K562 (cell line): ENCODE results near the gene RPRML. TPM values are rescaled to one million over a fixed set of nuclear protein-coding genes. Genes with fewer than 3 reads are reported as not detected.

Experiments
- CTCF ChIP-seq, 3 experiments: IDR thresholded peaks in 2 of 3; conservative IDR thresholded peaks in 1 of 3; 2 replicates each; pipeline ENCODE4 v1.5.1; 2011 to 2012; ENCODE audit warnings: low read length in 3 of 3, mild to moderate bottlenecking in 3 of 3, control low read depth in 2 of 3, improper control_type of control experiment in 1 of 3, inconsistent platforms in 1 of 3, low read depth in 1 of 3, mixed read lengths in 1 of 3, moderate library complexity in 1 of 3; ENCODE audit not compliant: insufficient read depth in 2 of 3
- CXXC5 ChIP-seq: fragments of 250-450 bp; sonication (Bioruptor Pico); IDR thresholded peaks from 2 replicates; pipeline ENCODE4 v1.8.0; 2022; ENCODE audit warnings: inconsistent platforms, mild to moderate bottlenecking, moderate library complexity
- DMBX1 ChIP-seq: fragments of 250-450 bp; sonication (Bioruptor Pico); IDR thresholded peaks from 2 replicates; pipeline ENCODE4 v1.8.0; 2022; ENCODE audit warnings: inconsistent platforms, mild to moderate bottlenecking, moderate library complexity, borderline replicate concordance
- EP400 ChIP-seq: fragments of 450-650 bp; IDR thresholded peaks from 2 replicates; pipeline ENCODE4 v1.6.1; 2017; ENCODE audit warnings: antibody characterized with exemption, mild to moderate bottlenecking, moderate library complexity
- FOS ChIP-seq: IDR thresholded peaks from 3 replicates; pipeline ENCODE4 v1.6.1; 2011; ENCODE audit not compliant: insufficient read length; ENCODE audit errors: extremely low read depth
- HBP1 ChIP-seq: fragments of 450-650 bp; formaldehyde crosslinking; IDR thresholded peaks from 2 replicates; pipeline ENCODE4 v1.4.0; 2022; ENCODE audit warnings: missing genetic modification characterization
- HMGN3 ChIP-seq: IDR thresholded peaks from 2 replicates; pipeline ENCODE4 v1.6.1; 2011; ENCODE audit warnings: borderline replicate concordance, low read depth, mild to moderate bottlenecking, mixed read lengths, low read length; ENCODE audit not compliant: insufficient read length; ENCODE audit errors: extremely low read depth
- KDM5B ChIP-seq: fragments of 200-600 bp; sonication (generic); IDR thresholded peaks from 2 replicates; pipeline ENCODE4 v1.6.1; 2012; ENCODE audit warnings: low read depth, mild to moderate bottlenecking, moderate library complexity, low read length, control low read depth, inconsistent platforms; ENCODE audit not compliant: insufficient replicate concordance
- MAZ ChIP-seq, 2 experiments: fragments of 450-650 bp in 1 of 2; sonication (generic) in 1 of 2; formaldehyde crosslinking; IDR thresholded peaks in 1 of 2; conservative IDR thresholded peaks in 1 of 2; 2 replicates each; pipeline versions ENCODE4 v1.4.0 to v1.5.0; 2020; ENCODE audit warnings: mild to moderate bottlenecking in 1 of 2, missing genetic modification reagents in 1 of 2
- NR1H2 ChIP-seq: sonication (generic); formaldehyde crosslinking; IDR thresholded peaks from 2 replicates; pipeline ENCODE4 v1.4.0; 2020; ENCODE audit warnings: mild to moderate bottlenecking, missing genetic modification reagents
- PRMT5 ChIP-seq: sonication (generic); formaldehyde crosslinking; IDR thresholded peaks from 2 replicates; pipeline ENCODE4 v1.5.0; 2020; ENCODE audit warnings: missing genetic modification reagents
- SMAD4 ChIP-seq: fragments of 250-450 bp; sonication (Bioruptor Pico); conservative IDR thresholded peaks from 2 replicates; pipeline ENCODE4 v1.8.0; 2021; ENCODE audit warnings: inconsistent platforms, mild to moderate bottlenecking, moderate library complexity
- TCF7 ChIP-seq: sonication (generic); IDR thresholded peaks from 2 replicates; pipeline ENCODE4 v1.6.1; 2016; ENCODE audit warnings: antibody characterized with exemption, borderline replicate concordance
- TFAP4 ChIP-seq: sonication (generic); formaldehyde crosslinking; IDR thresholded peaks from 2 replicates; pipeline ENCODE4 v1.8.0; 2022; ENCODE audit warnings: missing genetic modification reagents, mild to moderate bottlenecking, moderate library complexity, borderline replicate concordance
- THRA ChIP-seq: fragments of 450-650 bp; IDR thresholded peaks from 2 replicates; pipeline ENCODE4 v1.6.1; 2017; ENCODE audit warnings: mild to moderate bottlenecking, moderate library complexity
- XRCC4 ChIP-seq: IDR thresholded peaks from one replicate; pipeline ENCODE4 v1.6.1; 2011; ENCODE audit not compliant: insufficient read depth, insufficient read length; ENCODE audit errors: extremely low read depth
- ZNF311 ChIP-seq: fragments of 250-450 bp; sonication (Bioruptor Pico); IDR thresholded peaks from 2 replicates; pipeline ENCODE4 v1.4.0; 2020; ENCODE audit warnings: mild to moderate bottlenecking, moderate library complexity
- ZNF395 ChIP-seq: fragments of 200-800 bp; sonication (Bioruptor generic); IDR thresholded peaks from 2 replicates; pipeline ENCODE4 v1.6.1; 2017; ENCODE audit warnings: missing genetic modification characterization, missing compliant biosample characterization
- ZNF431 ChIP-seq: sonication (generic); formaldehyde crosslinking; IDR thresholded peaks from 2 replicates; pipeline ENCODE4 v1.8.0; 2022; ENCODE audit warnings: mild to moderate bottlenecking, missing genetic modification reagents
- polyA plus RNA-seq, 8 experiments: library from polyadenylated mRNA; depleted of rRNA in 4 of 8; stranded (reverse) in 5 of 8; unstranded in 3 of 8; fragments of >200 nt; fragmentation: Nextera tagmentation in 2 of 8; fragmentation: Illumina TruSeq in 1 of 8; extraction: Ambion mirVana in 2 of 8; extraction: Trizol in 1 of 8; gene quantifications; 2 replicates each; pipeline versions ENCODE4 v1.2.1 to v1.2.3, GENCODE V29; 2011 to 2014; ENCODE audit warnings: inconsistent platforms in 1 of 8, missing spikeins in 1 of 8
- total RNA-seq, 7 experiments: library from RNA; depleted of rRNA in 6 of 7; stranded (reverse); fragments of >200 nt in 6 of 7; fragmentation: Illumina TruSeq in 2 of 7; extraction: Trizol in 2 of 7; gene quantifications; 2 replicates each; pipeline versions ENCODE4 v1.2.1 to v1.2.3, GENCODE V29; 2011 to 2021; ENCODE audit warnings: low replicate concordance in 1 of 7

Gene RPRML
- total and polyA plus RNA-seq, 9 of the 15 experiments (the other 6 are each of a cell fraction or from before 2014, with no cell fraction given) = not detected

- TF ChIP-seq HBP1 = no peak
- no peak for TF ChIP-seq XRCC4
- 0 out of 2 replicates have a peak, but pooled peaks have one; percentile 43 for TF ChIP-seq ZNF311 (CRISPR knock-in tag)
- no peak for TF ChIP-seq SMAD4 (CRISPR knock-in tag)
- TF ChIP-seq ZNF395 (CRISPR knock-in tag) = no peak
- TF ChIP-seq KDM5B = no peak
- TF ChIP-seq TCF7 = no peak
- peak; percentile 77 for TF ChIP-seq DMBX1 (CRISPR knock-in tag)
- TF ChIP-seq MAZ (CRISPR knock-in tag; conservative IDR thresholded peaks at IDR 0.05 in 1 of 2, IDR thresholded peaks at IDR 0.05 in 1 of 2) = 0 out of 4 replicates have a peak, but pooled peaks have one; percentile 17 to 34
- TF ChIP-seq ZNF431 (CRISPR knock-in tag) = no peak
- peak; percentile 20; the same call in 1 of the 2 replicates for TF ChIP-seq CXXC5
- TF ChIP-seq CTCF (IDR thresholded peaks at IDR 0.05 in 2 of 3, conservative IDR thresholded peaks at IDR 0.05 in 1 of 3; ENCODE audit: insufficient read depth in 2 of 3, low read depth in 1 of 3, low read length in 3 of 3) = no peak
- TF ChIP-seq EP400 = no peak
- no peak for TF ChIP-seq NR1H2 (CRISPR knock-in tag)
- TF ChIP-seq FOS = no peak
- TF ChIP-seq THRA = no peak
- TF ChIP-seq HMGN3 = no peak
- TF ChIP-seq PRMT5 (CRISPR knock-in tag) = peak; percentile 82; the same call in 1 of the 2 replicates
- peak; percentile 39; the same call in 1 of the 2 replicates for TF ChIP-seq TFAP4
These were observed 14.5 kb downstream of the RPRML start (continued) for GRCh38 chr17:46964315-46965265.
